Adrenal gland (tissue), 5 donors: Measurements from ENCODE around the gene IER5.

ENCODE experiments used
- CTCF ChIP-seq, 6 experiments: fragments of 450-650 bp in 4 of 6; fragments of 200-600 bp in 2 of 6; sonication (generic) in 1 of 6; IDR thresholded peaks; 1 replicate in 5 of 6; 2 replicates in 1 of 6; pipeline versions ENCODE4 v1.5.1 to v1.8.0; 2016 to 2021; ENCODE audit warnings: antibody characterized with exemption in 6 of 6, mild to moderate bottlenecking in 2 of 6, moderate library complexity in 1 of 6
- POLR2A ChIP-seq, 2 donors: fragments of 450-650 bp; IDR thresholded peaks; one replicate each; pipeline ENCODE4 v1.6.1; 2017; ENCODE audit warnings: antibody characterized with exemption in 2 of 2, mild to moderate bottlenecking in 2 of 2, moderate library complexity in 1 of 2
- donor health status: DM: no; HTN: no; CAD: no.

- TF ChIP-seq CTCF (IDR thresholded peaks at IDR 0.05) (no peak), POLR2A (IDR thresholded peaks at IDR 0.05) (no peak)
These were observed 3.6 kb downstream of the IER5 start for GRCh38 chr1:181092056-181092455.
